ENCODE data around the gene FOXI3.

DNA sequence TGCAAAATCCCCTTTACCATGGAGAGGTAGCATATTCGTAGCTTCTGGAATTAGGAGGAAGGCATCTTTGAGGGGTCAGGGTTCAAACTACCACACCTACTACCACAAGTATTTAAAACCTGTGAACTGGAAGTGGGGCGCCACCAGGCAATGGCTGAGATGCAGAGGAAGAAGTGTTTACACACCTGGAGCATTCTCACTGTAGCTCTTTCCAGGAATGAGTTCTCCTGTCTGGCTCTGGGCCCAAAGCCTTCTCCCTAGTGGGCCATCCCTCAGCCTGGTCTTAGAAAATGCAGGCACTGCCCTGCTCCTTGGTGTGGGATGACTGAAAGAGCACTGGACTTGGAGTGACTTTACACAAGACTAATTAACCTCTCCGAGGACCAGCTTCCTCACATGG is 30.7 kb upstream of the FOXI3 start:
- TF ChIP-seq POLR2A (IDR thresholded peaks at IDR 0.05; ENCODE audit: extremely low read depth, insufficient read length) (no peak), MYC (IDR thresholded peaks at IDR 0.05; ENCODE audit: low read depth, low read length) (no peak)
- TF ChIP-seq, protein P1, sequence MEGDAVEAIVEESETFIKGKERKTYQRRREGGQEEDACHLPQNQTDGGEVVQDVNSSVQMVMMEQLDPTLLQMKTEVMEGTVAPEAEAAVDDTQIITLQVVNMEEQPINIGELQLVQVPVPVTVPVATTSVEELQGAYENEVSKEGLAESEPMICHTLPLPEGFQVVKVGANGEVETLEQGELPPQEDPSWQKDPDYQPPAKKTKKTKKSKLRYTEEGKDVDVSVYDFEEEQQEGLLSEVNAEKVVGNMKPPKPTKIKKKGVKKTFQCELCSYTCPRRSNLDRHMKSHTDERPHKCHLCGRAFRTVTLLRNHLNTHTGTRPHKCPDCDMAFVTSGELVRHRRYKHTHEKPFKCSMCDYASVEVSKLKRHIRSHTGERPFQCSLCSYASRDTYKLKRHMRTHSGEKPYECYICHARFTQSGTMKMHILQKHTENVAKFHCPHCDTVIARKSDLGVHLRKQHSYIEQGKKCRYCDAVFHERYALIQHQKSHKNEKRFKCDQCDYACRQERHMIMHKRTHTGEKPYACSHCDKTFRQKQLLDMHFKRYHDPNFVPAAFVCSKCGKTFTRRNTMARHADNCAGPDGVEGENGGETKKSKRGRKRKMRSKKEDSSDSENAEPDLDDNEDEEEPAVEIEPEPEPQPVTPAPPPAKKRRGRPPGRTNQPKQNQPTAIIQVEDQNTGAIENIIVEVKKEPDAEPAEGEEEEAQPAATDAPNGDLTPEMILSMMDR (IDR thresholded peaks at IDR 0.05; ENCODE audit: low read depth, low read length): no peak
- TF ChIP-seq, protein P2, sequence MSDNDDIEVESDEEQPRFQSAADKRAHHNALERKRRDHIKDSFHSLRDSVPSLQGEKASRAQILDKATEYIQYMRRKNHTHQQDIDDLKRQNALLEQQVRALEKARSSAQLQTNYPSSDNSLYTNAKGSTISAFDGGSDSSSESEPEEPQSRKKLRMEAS (IDR thresholded peaks at IDR 0.05; ENCODE audit: low read depth, low read length): no peak
